GM12873 (cell line): Measurements from ENCODE around the gene APOM.

Source experiments
- TF ChIP-seq, protein P1 (sequence below): IDR thresholded peaks from 2 replicates; pipeline ENCODE4 v1.5.1; 2012; ENCODE audit warnings: low read depth, mild to moderate bottlenecking, moderate library complexity, low read length, control low read depth; ENCODE audit not compliant: insufficient read depth; ENCODE audit errors: missing control alignments

The APOM gene

GRCh38 chr6:31640612-31641011 lies 15.1 kb upstream of the APOM start:
- TF ChIP-seq, protein P1, sequence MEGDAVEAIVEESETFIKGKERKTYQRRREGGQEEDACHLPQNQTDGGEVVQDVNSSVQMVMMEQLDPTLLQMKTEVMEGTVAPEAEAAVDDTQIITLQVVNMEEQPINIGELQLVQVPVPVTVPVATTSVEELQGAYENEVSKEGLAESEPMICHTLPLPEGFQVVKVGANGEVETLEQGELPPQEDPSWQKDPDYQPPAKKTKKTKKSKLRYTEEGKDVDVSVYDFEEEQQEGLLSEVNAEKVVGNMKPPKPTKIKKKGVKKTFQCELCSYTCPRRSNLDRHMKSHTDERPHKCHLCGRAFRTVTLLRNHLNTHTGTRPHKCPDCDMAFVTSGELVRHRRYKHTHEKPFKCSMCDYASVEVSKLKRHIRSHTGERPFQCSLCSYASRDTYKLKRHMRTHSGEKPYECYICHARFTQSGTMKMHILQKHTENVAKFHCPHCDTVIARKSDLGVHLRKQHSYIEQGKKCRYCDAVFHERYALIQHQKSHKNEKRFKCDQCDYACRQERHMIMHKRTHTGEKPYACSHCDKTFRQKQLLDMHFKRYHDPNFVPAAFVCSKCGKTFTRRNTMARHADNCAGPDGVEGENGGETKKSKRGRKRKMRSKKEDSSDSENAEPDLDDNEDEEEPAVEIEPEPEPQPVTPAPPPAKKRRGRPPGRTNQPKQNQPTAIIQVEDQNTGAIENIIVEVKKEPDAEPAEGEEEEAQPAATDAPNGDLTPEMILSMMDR: no peak

DNA sequence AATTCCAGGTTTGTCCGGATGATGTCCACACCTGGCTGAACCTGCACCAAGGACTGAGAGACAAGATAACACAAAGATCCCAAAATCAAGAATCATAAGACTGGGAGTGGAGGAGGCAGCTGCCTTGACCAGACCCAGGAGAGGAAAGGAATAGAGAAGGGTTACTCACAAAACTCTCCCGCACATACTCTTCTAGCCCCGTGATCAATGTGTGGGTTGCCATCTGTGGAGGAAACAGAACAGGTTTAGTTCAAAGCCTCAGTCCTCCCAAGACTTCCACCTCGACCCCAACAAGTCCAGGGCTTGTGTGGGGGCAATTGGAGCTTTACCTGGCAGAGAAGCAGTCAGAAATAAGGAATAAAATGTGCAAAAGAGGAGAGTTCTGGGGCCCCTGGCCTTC lies 14.3 kb upstream of the APOM start:
- TF ChIP-seq, protein P1: no peak

- TF ChIP-seq, protein P1: no peak
Measured at GRCh38 chr6:31642798-31643570, 12.7 kb upstream of the APOM start.

DNA sequence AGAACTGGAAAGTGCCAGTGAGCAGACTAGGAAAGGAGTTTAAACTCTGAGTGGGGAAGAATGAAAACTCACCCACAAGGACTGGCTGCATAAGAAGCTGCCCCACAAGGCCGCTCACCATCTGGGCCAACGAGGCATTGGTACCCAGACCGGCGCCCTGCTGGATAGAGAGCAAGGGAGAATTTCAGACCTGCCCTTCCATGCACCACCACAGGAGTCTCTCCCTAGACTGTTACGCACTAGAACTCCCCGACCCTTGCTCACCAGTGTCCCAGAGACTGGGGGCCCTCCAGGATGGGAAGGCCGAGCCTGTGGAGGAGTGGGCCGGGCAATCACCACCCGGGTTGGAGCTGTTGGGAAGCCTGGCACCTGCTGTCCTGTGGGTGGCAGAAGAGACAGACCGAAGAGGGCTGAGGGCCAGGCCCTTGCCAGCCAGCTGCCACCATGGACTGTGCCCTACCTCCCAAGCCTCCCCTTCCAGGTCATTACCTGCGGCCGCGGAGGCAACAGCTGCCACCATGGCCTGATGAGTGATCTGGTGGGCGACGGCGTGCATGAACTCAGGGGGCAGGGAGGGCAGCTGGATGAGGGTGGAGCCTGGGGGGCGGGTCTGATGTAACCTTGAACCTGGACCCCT lies 11.8 kb upstream of the APOM start:
- TF ChIP-seq, protein P1: peak; percentile 3

GRCh38 chr6:31645325-31645724 lies 10.4 kb upstream of the APOM start:
- TF ChIP-seq, protein P1: no peak

DNA sequence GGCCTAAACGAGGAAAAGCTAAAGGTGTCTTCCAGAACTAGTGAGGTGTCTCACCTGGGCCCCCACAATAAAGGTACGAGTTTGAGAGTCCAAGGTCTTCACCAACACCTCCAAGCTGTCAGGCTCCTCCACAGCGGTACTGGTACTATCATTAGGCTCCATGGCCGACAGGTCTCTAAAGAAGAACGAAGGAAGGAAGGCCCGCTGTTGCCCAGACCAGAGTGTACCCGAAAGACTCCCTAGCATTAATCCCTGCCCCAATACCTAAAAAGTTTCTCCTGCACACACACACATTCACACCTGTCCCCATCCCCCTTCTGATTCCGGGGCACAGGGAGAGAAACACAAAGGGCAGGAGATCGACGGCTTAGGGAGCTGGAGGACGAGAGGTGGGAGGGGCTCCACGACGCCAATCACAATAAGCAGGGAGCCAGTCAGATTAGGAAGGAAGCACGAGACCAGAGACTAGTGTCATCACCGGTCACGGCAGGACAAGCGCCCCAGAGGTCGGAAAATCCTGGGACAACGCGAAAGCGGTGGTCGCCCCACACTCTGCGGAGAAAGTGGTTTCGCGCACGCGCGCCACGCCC lies 4.0 kb upstream of the APOM start:
- TF ChIP-seq, protein P1: no peak
